IMR-90 (cell line): ENCODE data around the gene LINC01488. TPM values are rescaled to one million over a fixed set of nuclear protein-coding genes. Genes with fewer than 3 reads are reported as not detected.

Experiments
- BHLHE40 ChIP-seq: fragments of 150-350 bp; IDR thresholded peaks from 2 replicates; pipeline ENCODE4 v1.6.1; 2016; ENCODE audit warnings: mild to moderate bottlenecking, low read depth, low read length
- CEBPB ChIP-seq: IDR thresholded peaks from 2 replicates; pipeline ENCODE4 v1.6.1; 2012; ENCODE audit warnings: low read depth, low read length, improper control_type of control experiment
- MAFK ChIP-seq: IDR thresholded peaks from 2 replicates; pipeline ENCODE4 v1.6.1; 2012; ENCODE audit warnings: low read depth, low read length, improper control_type of control experiment
- MAZ ChIP-seq: IDR thresholded peaks from 2 replicates; pipeline ENCODE4 v1.6.1; 2012; ENCODE audit warnings: low read depth, mild to moderate bottlenecking, low read length, improper control_type of control experiment, moderate library complexity, borderline replicate concordance
- polyA plus RNA-seq, 3 experiments: library from polyadenylated mRNA; depleted of rRNA; stranded (reverse); fragments of >200 nt; gene quantifications; 2 replicates each; pipeline ENCODE4 v1.2.3, GENCODE V29; 2012; ENCODE audit warnings: low replicate concordance in 1 of 3
- total RNA-seq: library from RNA; depleted of rRNA; stranded (reverse); fragments of >200 nt; gene quantifications from 2 replicates; pipeline ENCODE4 v1.2.3, GENCODE V29; 2012
- TF ChIP-seq, protein P1 (sequence below): fragments of 150-350 bp; IDR thresholded peaks from 2 replicates; pipeline ENCODE4 v1.6.1; 2016; ENCODE audit warnings: low read depth, mild to moderate bottlenecking, low read length, moderate library complexity, borderline replicate concordance

Gene LINC01488
- total and polyA plus RNA-seq, 2 of the 4 experiments (the other 2 are of a cell fraction): not detected

- TF ChIP-seq, protein P1, sequence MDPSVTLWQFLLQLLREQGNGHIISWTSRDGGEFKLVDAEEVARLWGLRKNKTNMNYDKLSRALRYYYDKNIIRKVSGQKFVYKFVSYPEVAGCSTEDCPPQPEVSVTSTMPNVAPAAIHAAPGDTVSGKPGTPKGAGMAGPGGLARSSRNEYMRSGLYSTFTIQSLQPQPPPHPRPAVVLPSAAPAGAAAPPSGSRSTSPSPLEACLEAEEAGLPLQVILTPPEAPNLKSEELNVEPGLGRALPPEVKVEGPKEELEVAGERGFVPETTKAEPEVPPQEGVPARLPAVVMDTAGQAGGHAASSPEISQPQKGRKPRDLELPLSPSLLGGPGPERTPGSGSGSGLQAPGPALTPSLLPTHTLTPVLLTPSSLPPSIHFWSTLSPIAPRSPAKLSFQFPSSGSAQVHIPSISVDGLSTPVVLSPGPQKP: no peak
- TF ChIP-seq MAFK (no peak), MAZ (no peak), BHLHE40 (no peak), CEBPB (no peak)
Measured at GRCh38 chr11:69501121-69501489, 19.6 kb downstream of the LINC01488 start (continued).
